DND-41 (cell line): ENCODE measurements around the gene ATP6V0D1.

Experiments used
- CTCF ChIP-seq: IDR thresholded peaks from 2 replicates; pipeline ENCODE4 v1.5.1; 2012; ENCODE audit warnings: borderline replicate concordance, low read length, moderate library complexity, mild to moderate bottlenecking; ENCODE audit not compliant: poor library complexity, severe bottlenecking; ENCODE audit errors: extremely low read depth
- EZH2 ChIP-seq: IDR thresholded peaks from 3 replicates; pipeline ENCODE4 v1.6.1; 2012; ENCODE audit warnings: borderline replicate concordance, low read depth, mild to moderate bottlenecking, moderate library complexity, low read length, inconsistent platforms; ENCODE audit not compliant: severe bottlenecking

- TF ChIP-seq CTCF (no peak), EZH2 (no peak)
These were observed 38.2 kb downstream of the ATP6V0D1 start for GRCh38 chr16:67442581-67443255.
